ENCODE data around the gene PRDM16.

GRCh38 chr1:3073186-3073488 is 4.1 kb downstream of the PRDM16 start:
- no peak for TF ChIP-seq CTCF (IDR thresholded peaks at IDR 0.05; ENCODE audit: poor library complexity, severe bottlenecking)
- no peak for TF ChIP-seq POLR2AphosphoS5 (IDR thresholded peaks at IDR 0.05)
- no peak for TF ChIP-seq EZH2 (IDR thresholded peaks at IDR 0.05; ENCODE audit: borderline replicate concordance, insufficient read depth, low read length, poor library complexity, severe bottlenecking)
- TF ChIP-seq EP300 (conservative IDR thresholded peaks at IDR 0.05; ENCODE audit: poor library complexity, severe bottlenecking) = no peak
- no peak for TF ChIP-seq REST (IDR thresholded peaks at IDR 0.05; ENCODE audit: borderline replicate concordance)
- no peak for TF ChIP-seq RAD21 (conservative IDR thresholded peaks at IDR 0.05)
- no peak for TF ChIP-seq TAF1 (IDR thresholded peaks at IDR 0.05; ENCODE audit: low read depth)
- TF ChIP-seq SMC3 (conservative IDR thresholded peaks at IDR 0.05; ENCODE audit: poor library complexity) = no peak

All from neural cell (in vitro differentiated cells).